A549 (cell line): ENCODE measurements around the gene ABLIM1. TPM values are rescaled to one million over a fixed set of nuclear protein-coding genes. Genes with fewer than 3 reads are reported as not detected.

Experiments
- ATAC-seq, 2 experiments: fragments of 200-7000 bp in 1 of 2; fragments of >200 bp in 1 of 2; cut with Nextera tagmentation in 1 of 2; cut with Tn5 transposase in 1 of 2; 3 replicates each; pipeline versions ENCODE4 v1.8.0 to v1.9.1; 2018 to 2020; ENCODE audit warnings: mild to moderate bottlenecking in 1 of 2, moderate library complexity in 1 of 2
- CTCF ChIA-PET: fragments of 300-600 bp; sonication (Branson Sonifier 250); formaldehyde crosslinking; extraction: SDS; loops from one replicate; lab custom pipeline; 2021; ENCODE audit warnings: antibody characterized with exemption, inconsistent platforms; lab: Yijun Ruan, JAX
- POLR2A ChIA-PET: fragments of 350-600 bp; formaldehyde crosslinking; extraction: SDS; loops from one replicate; lab custom pipeline; 2021; ENCODE audit warnings: antibody characterized with exemption, inconsistent platforms; lab: Yijun Ruan, JAX
- DNase-seq, 2 experiments: peaks; one replicate each; pipeline versions ENCODE4 v3.0.0 to v3.0.0-alpha.2; 2011 to 2016; ENCODE audit warnings: low read depth in 1 of 2, low spot score in 1 of 2
- FAIRE-seq: peaks from 2 replicates; lab custom pipeline; 2011; peaks lifted over from hg19 to GRCh38; lab: Jason Lieb, UNC
- H3K27ac ChIP-seq, 2 experiments: fragments of >200 bp; sonication (Bioruptor Twin); formaldehyde crosslinking; 3 replicates each; pipeline ENCODE4 v1.5.1; 2016 to 2017
- H3K4me1 ChIP-seq: fragments of >200 bp; sonication (Bioruptor Twin); formaldehyde crosslinking; 3 replicates; pipeline ENCODE4 v1.6.1; 2016
- H3K4me2 ChIP-seq: fragments of >200 bp; sonication (Bioruptor Twin); formaldehyde crosslinking; 3 replicates; pipeline ENCODE4 v1.6.1; 2016
- H3K4me3 ChIP-seq: fragments of >200 bp; sonication (Bioruptor Twin); formaldehyde crosslinking; 3 replicates; pipeline ENCODE4 v1.5.1; 2016
- H3K9me3 ChIP-seq: fragments of >200 bp; sonication (Bioruptor Twin); formaldehyde crosslinking; 3 replicates; pipeline ENCODE4 v1.6.1; 2016
- ATOH8 ChIP-seq: fragments of 250-450 bp; sonication (Bioruptor Pico); IDR thresholded peaks from 2 replicates; pipeline ENCODE4 v1.5.0; 2020; ENCODE audit warnings: low read depth, mild to moderate bottlenecking, moderate library complexity
- BCL3 ChIP-seq: fragments of >200 bp; sonication (Bioruptor Twin); formaldehyde crosslinking; IDR thresholded peaks from 3 replicates; pipeline ENCODE4 v1.6.1; 2016
- BHLHE40 ChIP-seq: IDR thresholded peaks from 2 replicates; pipeline ENCODE4 v1.6.1; 2012; ENCODE audit warnings: low read depth, low read length, inconsistent platforms
- CHD2 ChIP-seq: fragments of 150-350 bp; IDR thresholded peaks from 2 replicates; pipeline ENCODE4 v1.6.1; 2014; ENCODE audit warnings: low read length; ENCODE audit not compliant: partially characterized antibody
- CHD4 ChIP-seq: fragments of 200-600 bp; sonication (generic); IDR thresholded peaks from 2 replicates; pipeline ENCODE4 v1.6.1; 2016; ENCODE audit warnings: antibody characterized with exemption, mild to moderate bottlenecking, borderline replicate concordance
- EHMT2 ChIP-seq: fragments of 200-600 bp; sonication (generic); IDR thresholded peaks from 2 replicates; pipeline ENCODE4 v1.6.1; 2016; ENCODE audit warnings: antibody characterized with exemption, low read depth, mild to moderate bottlenecking, moderate library complexity
- ELK1 ChIP-seq: fragments of 150-350 bp; IDR thresholded peaks from 2 replicates; pipeline ENCODE4 v1.6.1; 2014; ENCODE audit warnings: low read depth, mild to moderate bottlenecking, low read length
- EP300 ChIP-seq, 2 experiments: fragments of >200 bp; sonication (Bioruptor Twin); formaldehyde crosslinking; IDR thresholded peaks; 2 replicates in 1 of 2; 3 replicates in 1 of 2; pipeline ENCODE4 v1.6.1; 2016 to 2017
- FOSB ChIP-seq: fragments of 250-450 bp; sonication (Bioruptor Pico); IDR thresholded peaks from 2 replicates; pipeline ENCODE4 v1.5.0; 2020; ENCODE audit warnings: mild to moderate bottlenecking, moderate library complexity
- FOSL2 ChIP-seq, 2 experiments: fragments of 450-650 bp in 1 of 2; fragments of >200 bp in 1 of 2; sonication (Bioruptor Twin) in 1 of 2; formaldehyde crosslinking; IDR thresholded peaks; 2 replicates each; pipeline versions ENCODE4 v1.5.0 to v1.6.1; 2016 to 2020; ENCODE audit warnings: mild to moderate bottlenecking in 1 of 2, moderate library complexity in 1 of 2
- HEYL ChIP-seq: fragments of 250-450 bp; sonication (Bioruptor Pico); IDR thresholded peaks from 2 replicates; pipeline ENCODE4 v1.8.0; 2021; ENCODE audit warnings: mild to moderate bottlenecking, moderate library complexity
- JUN ChIP-seq, 2 experiments: fragments of >200 bp; sonication (Bioruptor Twin); formaldehyde crosslinking; IDR thresholded peaks; 2 replicates in 1 of 2; 3 replicates in 1 of 2; pipeline ENCODE4 v1.6.1; 2016 to 2017
- KDM5A ChIP-seq: fragments of 200-600 bp; sonication (generic); IDR thresholded peaks from 2 replicates; pipeline ENCODE4 v1.6.1; 2016; ENCODE audit warnings: antibody characterized with exemption, mild to moderate bottlenecking
- NFE2L2 ChIP-seq: fragments of 150-350 bp; conservative IDR thresholded peaks from 2 replicates; pipeline ENCODE4 v1.6.1; 2014; ENCODE audit warnings: low read length
- NR3C1 ChIP-seq: fragments of >200 bp; sonication (Bioruptor Twin); formaldehyde crosslinking; IDR thresholded peaks from 3 replicates; pipeline ENCODE4 v1.6.1; 2017
- PBX3 ChIP-seq: IDR thresholded peaks from 2 replicates; pipeline ENCODE4 v1.6.1; 2012
- POLR2A ChIP-seq: IDR thresholded peaks from 2 replicates; pipeline ENCODE4 v1.6.1; 2012; ENCODE audit warnings: mild to moderate bottlenecking, low read length
- POLR2AphosphoS2 ChIP-seq: conservative IDR thresholded peaks from 2 replicates; pipeline ENCODE4 v1.6.1; 2012; ENCODE audit warnings: low read length, improper control_type of control experiment, inconsistent platforms
- RARB ChIP-seq: fragments of 250-450 bp; sonication (Bioruptor Pico); IDR thresholded peaks from 2 replicates; pipeline ENCODE4 v1.8.0; 2021; ENCODE audit warnings: mild to moderate bottlenecking, moderate library complexity
- RFX5 ChIP-seq: fragments of 450-650 bp; IDR thresholded peaks from 2 replicates; pipeline ENCODE4 v1.7.1; 2014; ENCODE audit warnings: antibody characterized with exemption, mild to moderate bottlenecking, moderate library complexity
- RNF2 ChIP-seq: fragments of 200-600 bp; sonication (generic); IDR thresholded peaks from 2 replicates; pipeline ENCODE4 v1.6.1; 2016; ENCODE audit warnings: low read depth, mild to moderate bottlenecking, antibody characterized with exemption, moderate library complexity, borderline replicate concordance
- TFCP2L1 ChIP-seq: fragments of 250-450 bp; sonication (Bioruptor Pico); IDR thresholded peaks from 2 replicates; pipeline ENCODE4 v1.5.0; 2021; ENCODE audit warnings: mild to moderate bottlenecking
- TP53 ChIP-seq: fragments of 250-450 bp; sonication (Bioruptor Pico); IDR thresholded peaks from 2 replicates; pipeline ENCODE4 v1.5.0; 2021; ENCODE audit warnings: mild to moderate bottlenecking, moderate library complexity
- ZC3H11A ChIP-seq: fragments of 450-650 bp; IDR thresholded peaks from 2 replicates; pipeline ENCODE4 v1.6.1; 2014; ENCODE audit warnings: antibody characterized with exemption, mild to moderate bottlenecking
- ZFP36 ChIP-seq: fragments of 450-650 bp; IDR thresholded peaks from 2 replicates; pipeline ENCODE4 v1.6.1; 2014; ENCODE audit warnings: borderline replicate concordance; ENCODE audit not compliant: partially characterized antibody
- WGBS: methylation state at CpG from one replicate; pipeline ENCODE4 v1.1.6; 2017; ENCODE audit errors: missing lambda C conversion rate; 5-methylcytosine and 5-hydroxymethylcytosine counted together
- polyA plus RNA-seq, 4 experiments: library from polyadenylated mRNA; depleted of rRNA in 3 of 4; stranded (reverse); fragments of >200 nt; fragmentation: RNase III in 1 of 4; extraction: RNeasy Plus Mini Kit Qiagen cat#74134 plus additional on column Dnase treatment in 1 of 4; gene quantifications; 2 replicates in 3 of 4; 3 replicates in 1 of 4; pipeline ENCODE4 v1.2.3, GENCODE V29; 2011 to 2017

Gene ABLIM1
- polyA plus RNA-seq, 2 of the 4 experiments (the other 2 are of a cell fraction), result 21.4 to 70.2 TPM

- DNase-seq (no peak), FAIRE-seq (no peak), ATAC-seq (no peak; a peak in 1 of 6 replicates)
- TF ChIP-seq TFCP2L1 (no peak), ZFP36 (no peak), POLR2AphosphoS2 (no peak), ZC3H11A (no peak), FOSB (no peak), CHD4 (no peak), RARB (CRISPR knock-in tag) (no peak), HEYL (CRISPR knock-in tag) (no peak), POLR2A (no peak), TP53 (CRISPR knock-in tag) (no peak), EHMT2 (no peak), RFX5 (no peak), FOSL2 (IDR thresholded peaks at IDR 0.05) (no peak), FOSL2 (CRISPR knock-in tag; IDR thresholded peaks at IDR 0.05) (no peak), JUN (IDR thresholded peaks at IDR 0.05) (no peak), KDM5A (no peak), ELK1 (no peak)
- CTCF ChIA-PET, result interaction anchor here (0.7 to 2.8 kb wide), 7 partner anchors 11 to 94 kb away, joined by 3 to 19 read pairs (median 3); no protein-coding TSS in a partner anchor
- POLR2A ChIA-PET, result no interaction called here
- H3K4me1 ChIP-seq, result peaks cover 33% of the 10 kb centered on the region
- peak overlapping the region in 1 of 2 experiments; percentile 25; a peak in 1 of 6 replicates for H3K27ac ChIP-seq
- no peak overlapping the region for H3K4me2 ChIP-seq
- no peaks in the 10 kb centered on the region for H3K9me3 ChIP-seq
- no peak overlapping the region for H3K4me3 ChIP-seq
- 93% methylated on average over 6 of the region's 6 CpGs for WGBS
Measured at GRCh38 chr10:114397651-114398145, 260.4 kb downstream of the ABLIM1 start.

- ATAC-seq (no peak), FAIRE-seq (no peak), DNase-seq (no peak)
- Histone ChIP-seq H3K4me2 (no peak overlapping the region), H3K27ac (no peak overlapping the region), H3K4me1 (peaks cover 27% of the 10 kb centered on the region), H3K9me3 (no peaks in the 10 kb centered on the region), H3K4me3 (no peak overlapping the region)
- TF ChIP-seq TFCP2L1, result no peak
- no peak for TF ChIP-seq BCL3
- TF ChIP-seq NR3C1, result no peak
- no peak for TF ChIP-seq ZFP36
- no peak for TF ChIP-seq PBX3
- no peak for TF ChIP-seq CHD2
- no peak for TF ChIP-seq ATOH8 (CRISPR knock-in tag)
- TF ChIP-seq BHLHE40, result no peak
- no peak for TF ChIP-seq NFE2L2
- TF ChIP-seq EP300 (IDR thresholded peaks at IDR 0.05), result no peak
- TF ChIP-seq RNF2, result no peak
- no peak for TF ChIP-seq POLR2AphosphoS2
- 100% methylated on average over 2 of the region's 2 CpGs for WGBS
- CTCF ChIA-PET, result interaction anchor here (1.3 to 2.8 kb wide), 2 partner anchors 9 to 92 kb away, joined by 3 to 19 read pairs; no protein-coding TSS in a partner anchor
- POLR2A ChIA-PET, result no interaction called here
Measured at GRCh38 chr10:114396464-114396863, 261.6 kb downstream of the ABLIM1 start.
